Immature natural killer cell (primary cell): ENCODE measurements around the gene RNF41. TPM values are rescaled to one million over a fixed set of nuclear protein-coding genes. Genes with fewer than 3 reads are reported as not detected.
A peak's percentile ranks its signal among the peaks of the same experiment; 100 is the strongest.
"Not testable (repeated sequence)": the region's sequence is repeated elsewhere in the genome, so short reads cannot be mapped to it uniquely, and the experiment has no call there.

ENCODE experiments used
- DNase-seq, 3 donors: peaks; one replicate each; pipeline ENCODE4 v3.0.0; 2022; ENCODE audit warnings: mixed read lengths in 1 of 3
- H3K27ac Mint-ChIP-seq, 6 donors: one replicate each; pipeline ENCODE4 v1.8.0; 2020; ENCODE audit warnings: mixed read lengths in 6 of 6, mild to moderate bottlenecking in 5 of 6, inconsistent platforms in 4 of 6, moderate library complexity in 3 of 6
- H3K27me3 Mint-ChIP-seq, 3 donors: one replicate each; pipeline ENCODE4 v1.8.0; 2020 to 2021; ENCODE audit warnings: low read depth in 3 of 3, mild to moderate bottlenecking in 3 of 3, mixed read lengths in 3 of 3, moderate library complexity in 3 of 3, inconsistent platforms in 1 of 3
- H3K36me3 Mint-ChIP-seq, 3 donors: one replicate each; pipeline ENCODE4 v1.8.0; 2020; ENCODE audit warnings: mixed read lengths in 3 of 3, inconsistent platforms in 2 of 3, mild to moderate bottlenecking in 2 of 3
- H3K4me1 Mint-ChIP-seq, 2 donors: one replicate each; pipeline ENCODE4 v1.8.0; 2020; ENCODE audit warnings: inconsistent platforms in 2 of 2, mild to moderate bottlenecking in 2 of 2, mixed read lengths in 2 of 2, moderate library complexity in 1 of 2
- H3K4me3 Mint-ChIP-seq, 5 donors: one replicate each; pipeline ENCODE4 v1.8.0; 2020; ENCODE audit warnings: mild to moderate bottlenecking in 5 of 5, mixed read lengths in 5 of 5, inconsistent platforms in 3 of 5, moderate library complexity in 3 of 5
- H3K9me3 Mint-ChIP-seq, 6 donors: one replicate each; pipeline ENCODE4 v1.8.0; 2020; ENCODE audit warnings: mild to moderate bottlenecking in 6 of 6, mixed read lengths in 6 of 6, inconsistent platforms in 4 of 6, moderate library complexity in 3 of 6
- polyA plus RNA-seq, 3 donors: library from polyadenylated mRNA; unstranded; fragments of 300-500 nt; fragmentation: Illumina TruSeq; gene quantifications; one replicate each; pipeline ENCODE4 v1.2.3, GENCODE V29; 2021

RNF41 gene
- 10 to 100 TPM; 49.0 to 55.1 (median 49.3) TPM for polyA plus RNA-seq

- peak within 1 kb of the TSS; percentile 99 to 100 (median 100) for H3K27ac Mint-ChIP-seq
- H3K4me3 Mint-ChIP-seq: peak within 1 kb of the TSS; percentile 93 to 99 (median 96)
- no peaks in the 10 kb centered on the region for H3K9me3 Mint-ChIP-seq
- peaks cover 51% of the 10 kb centered on the region in 2 donors for H3K4me1 Mint-ChIP-seq
- H3K27me3 Mint-ChIP-seq: peaks cover 0 to 11% (median 6%) of the 10 kb centered on the region in 3 donors
- H3K36me3 Mint-ChIP-seq: peaks cover 0 to 3% (median 0%) of the 10 kb centered on the region in 3 donors
- peak; percentile 95 for DNase-seq
Observed at GRCh38 chr12:56221757-56222530, at the start of gene RNF41. Gene RNF41, minus strand, starts transcription at chr12:56221922. Its CDS starts 7,875 bp downstream, at chr12:56214047.

- Mint-ChIP-seq H3K9me3 (no peaks in the 10 kb centered on the region), H3K27ac (peak overlapping the region in 3 of 6 donors; percentile 10 to 76 (median 25)), H3K4me3 (no peak overlapping the region), H3K27me3 (peaks cover 0 to 7% (median 6%) of the 10 kb centered on the region in 3 donors), H3K36me3 (peaks cover 11 to 34% (median 16%) of the 10 kb centered on the region in 3 donors), H3K4me1 (peaks cover 17 to 20% of the 10 kb centered on the region in 2 donors)
- DNase-seq: no peak
Observed at GRCh38 chr12:56271031-56271430, 49.3 kb upstream of the RNF41 start.

- no peaks in the 10 kb centered on the region for H3K9me3 Mint-ChIP-seq
- peak overlapping the region; percentile 82 to 94 (median 89) for H3K27ac Mint-ChIP-seq
- H3K4me1 Mint-ChIP-seq: peaks cover 19 to 20% of the 10 kb centered on the region in 2 donors
- H3K36me3 Mint-ChIP-seq: peaks cover 0 to 12% (median 4%) of the 10 kb centered on the region in 3 donors
- peak overlapping the region; percentile 91 to 98 (median 97) for H3K4me3 Mint-ChIP-seq
- no peak for DNase-seq
- peaks cover 0 to 7% (median 6%) of the 10 kb centered on the region in 3 donors for H3K27me3 Mint-ChIP-seq
Observed at GRCh38 chr12:56267443-56268071, 45.8 kb upstream of the RNF41 start.

GRCh38 chr12:56266693-56267442 is 45.1 kb upstream of the RNF41 start, which contains the start of gene COQ10A:
Gene COQ10A, plus strand, starts transcription at chr12:56266942. Its CDS starts 177 bp downstream, at chr12:56267119.
- Mint-ChIP-seq H3K36me3 (peaks cover 0 to 9% (median 4%) of the 10 kb centered on the region in 3 donors), H3K4me3 (peak within 1 kb of the TSS; percentile 91 to 98 (median 97)), H3K4me1 (peaks cover 19 to 20% of the 10 kb centered on the region in 2 donors), H3K27ac (peak within 1 kb of the TSS; percentile 91 to 98 (median 95)), H3K27me3 (peaks cover 0 to 7% (median 6%) of the 10 kb centered on the region in 3 donors), H3K9me3 (no peaks in the 10 kb centered on the region)
- peak; percentile 88 to 89 (median 88) for DNase-seq

GRCh38 chr12:56266068-56266692 is 44.5 kb upstream of the RNF41 start:
- H3K4me1 Mint-ChIP-seq: peaks cover 19 to 20% of the 10 kb centered on the region in 2 donors
- H3K4me3 Mint-ChIP-seq: peak overlapping the region; percentile 91 to 98 (median 97)
- peak overlapping the region; percentile 91 to 98 (median 95) for H3K27ac Mint-ChIP-seq
- H3K9me3 Mint-ChIP-seq, DNase-seq, H3K27me3 Mint-ChIP-seq, H3K36me3 Mint-ChIP-seq: not testable (repeated sequence)

GRCh38 chr12:56262955-56263354 is 41.2 kb upstream of the RNF41 start:
- not testable (repeated sequence) for H3K4me3 Mint-ChIP-seq, H3K36me3 Mint-ChIP-seq, H3K9me3 Mint-ChIP-seq, H3K27ac Mint-ChIP-seq, DNase-seq
- peaks cover 1 to 14% (median 9%) of the 10 kb centered on the region in 3 donors for H3K27me3 Mint-ChIP-seq
- peaks cover 24 to 25% of the 10 kb centered on the region in 2 donors for H3K4me1 Mint-ChIP-seq

GRCh38 chr12:56261503-56262232 is 39.9 kb upstream of the RNF41 start:
- H3K36me3 Mint-ChIP-seq: no peaks in the 10 kb centered on the region
- no peaks in the 10 kb centered on the region for H3K9me3 Mint-ChIP-seq
- peaks cover 1 to 12% (median 5%) of the 10 kb centered on the region in 3 donors for H3K27me3 Mint-ChIP-seq
- no peak for DNase-seq
- no peak overlapping the region for H3K27ac Mint-ChIP-seq
- peaks cover 20 to 24% of the 10 kb centered on the region in 2 donors for H3K4me1 Mint-ChIP-seq
- H3K4me3 Mint-ChIP-seq: no peak overlapping the region

- peaks cover 1 to 8% (median 2%) of the 10 kb centered on the region in 3 donors for H3K27me3 Mint-ChIP-seq
- no peak for DNase-seq
- no peak overlapping the region for H3K27ac Mint-ChIP-seq
- peaks cover 21 to 24% of the 10 kb centered on the region in 2 donors for H3K4me1 Mint-ChIP-seq
- peak overlapping the region in 1 of 5 donors; percentile 4 for H3K4me3 Mint-ChIP-seq
- peaks cover 0 to 3% (median 3%) of the 10 kb centered on the region in 3 donors for H3K36me3 Mint-ChIP-seq
- H3K9me3 Mint-ChIP-seq: no peaks in the 10 kb centered on the region
Observed at GRCh38 chr12:56260921-56261320, 39.2 kb upstream of the RNF41 start.

- no peak overlapping the region for H3K27ac Mint-ChIP-seq
- H3K4me3 Mint-ChIP-seq: peak overlapping the region in 4 of 5 donors; percentile 12 to 64 (median 52)
- H3K36me3 Mint-ChIP-seq: peaks cover 0 to 4% (median 4%) of the 10 kb centered on the region in 3 donors
- H3K4me1 Mint-ChIP-seq: peaks cover 22 to 23% of the 10 kb centered on the region in 2 donors
- DNase-seq: no peak
- H3K9me3 Mint-ChIP-seq: no peaks in the 10 kb centered on the region
- peaks cover 1 to 8% (median 2%) of the 10 kb centered on the region in 3 donors for H3K27me3 Mint-ChIP-seq
Observed at GRCh38 chr12:56260380-56260779, 38.7 kb upstream of the RNF41 start.

GRCh38 chr12:56258820-56259183 is 37.1 kb upstream of the RNF41 start:
- peaks cover 22 to 23% of the 10 kb centered on the region in 2 donors for H3K4me1 Mint-ChIP-seq
- peaks cover 0 to 10% (median 6%) of the 10 kb centered on the region in 3 donors for H3K36me3 Mint-ChIP-seq
- H3K27ac Mint-ChIP-seq: peak overlapping the region; percentile 79 to 91 (median 90)
- H3K9me3 Mint-ChIP-seq: no peaks in the 10 kb centered on the region
- peaks cover 1 to 8% (median 2%) of the 10 kb centered on the region in 3 donors for H3K27me3 Mint-ChIP-seq
- no peak for DNase-seq
- peak overlapping the region; percentile 85 to 94 (median 90) for H3K4me3 Mint-ChIP-seq

- Mint-ChIP-seq H3K4me1 (peaks cover 22 to 23% of the 10 kb centered on the region in 2 donors), H3K9me3 (no peaks in the 10 kb centered on the region), H3K27me3 (peaks cover 1 to 8% (median 2%) of the 10 kb centered on the region in 3 donors), H3K36me3 (peaks cover 0 to 12% (median 10%) of the 10 kb centered on the region in 3 donors), H3K4me3 (peak within 1 kb of the TSS; percentile 85 to 94 (median 90)), H3K27ac (peak within 1 kb of the TSS; percentile 79 to 91 (median 90))
- DNase-seq: peak; percentile 82 to 86 (median 85)
Observed at GRCh38 chr12:56258068-56258819, 36.5 kb upstream of the RNF41 start, which contains the start of gene ANKRD52. Gene ANKRD52, minus strand, starts transcription at chr12:56258384. Its CDS starts 115 bp downstream, at chr12:56258269.
